HG03196 (cell line): ENCODE results near the gene IL20RA.

Experiments
- ATAC-seq: cut with Tn5 transposase; IDR thresholded peaks from one replicate; pipeline ENCODE4 v1.9.1; 2021; ENCODE audit not compliant: unreplicated experiment

Gene IL20RA

DNA sequence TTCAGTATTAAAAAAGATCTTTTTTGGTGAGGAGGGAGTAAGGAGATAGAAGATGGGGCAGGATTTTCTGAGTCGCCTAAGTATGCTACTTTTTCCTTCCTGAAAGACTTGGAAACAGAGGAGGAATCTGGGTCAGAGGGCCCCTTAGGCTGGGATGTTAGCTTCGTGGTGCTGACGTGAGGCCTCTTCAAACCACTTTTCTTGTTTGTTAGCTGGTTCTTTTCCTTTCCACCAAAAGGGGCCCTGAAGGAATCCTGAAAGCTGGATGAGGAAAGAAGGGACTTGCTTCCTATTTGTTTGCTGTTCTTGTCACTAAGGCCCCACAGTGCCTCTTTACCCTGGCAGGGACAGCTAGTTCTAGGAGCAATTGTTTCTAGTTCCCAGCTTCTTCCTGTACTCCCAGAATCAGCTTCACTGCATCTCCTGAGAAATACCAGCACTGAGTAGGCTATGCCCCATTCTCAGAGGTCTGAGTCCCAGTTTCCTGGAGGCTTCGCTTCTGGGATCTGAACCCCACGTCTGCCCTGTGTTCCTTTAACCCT, 2.2 kb upstream of the IL20RA start:
- ATAC-seq: no peak

DNA sequence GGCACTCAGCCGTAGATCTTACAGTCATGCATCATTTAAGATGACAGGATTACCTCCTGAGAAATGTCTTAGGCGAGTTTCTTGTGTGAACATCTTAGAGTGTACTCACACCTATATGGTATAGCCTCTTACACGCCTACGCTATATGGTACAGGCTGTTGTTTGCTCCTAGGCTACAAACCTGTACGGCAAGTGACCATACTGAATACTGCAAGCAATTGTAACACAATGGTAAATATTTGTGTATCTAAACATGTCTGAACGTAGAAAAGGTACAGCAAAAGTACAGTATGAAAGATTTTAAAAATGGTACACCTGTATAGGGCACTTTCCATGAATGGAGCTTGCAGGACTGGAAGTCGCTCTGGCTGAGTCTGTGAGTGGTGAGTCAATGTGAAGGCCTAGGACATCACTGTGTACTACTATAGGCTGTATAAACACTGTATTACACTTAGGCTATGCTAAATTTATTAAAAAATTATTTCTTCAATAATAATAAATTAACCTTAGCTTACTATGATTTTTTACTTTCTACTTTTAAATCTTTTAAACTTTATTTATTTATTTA, 541 bp upstream of the IL20RA start:
- ATAC-seq: no peak

DNA sequence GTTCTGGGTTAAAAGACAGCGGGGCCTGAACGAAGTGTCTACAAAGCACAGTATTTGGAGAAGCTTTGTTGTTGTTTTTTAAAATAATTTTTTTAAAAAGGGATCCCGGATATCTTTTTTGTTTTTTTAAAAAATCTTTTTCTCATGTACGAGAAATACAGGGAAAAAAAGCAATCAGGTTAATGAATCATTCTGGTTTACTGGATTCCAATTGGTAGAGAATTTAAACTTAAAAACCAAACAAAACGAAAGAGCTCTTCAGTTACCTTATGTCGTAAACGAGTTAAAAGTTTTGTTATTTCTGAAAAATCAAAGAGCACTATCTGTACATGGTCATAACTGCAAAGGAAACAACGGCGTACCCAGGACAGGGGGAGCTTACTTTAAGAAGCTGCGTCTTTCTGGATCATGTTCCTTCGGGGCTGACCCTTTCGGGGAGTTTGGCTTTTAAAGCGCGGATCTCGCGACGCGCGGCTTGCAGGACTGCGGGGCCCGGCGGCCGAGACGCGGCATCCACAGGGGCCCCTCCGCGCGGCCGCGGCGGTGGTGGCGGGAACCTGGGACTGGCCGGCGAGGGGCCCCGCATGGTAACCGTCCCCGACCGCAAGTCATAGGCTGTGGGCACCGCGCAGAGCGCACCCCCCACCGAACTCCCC, 927 bp downstream of the IL20RA start:
- no peak for ATAC-seq

DNA sequence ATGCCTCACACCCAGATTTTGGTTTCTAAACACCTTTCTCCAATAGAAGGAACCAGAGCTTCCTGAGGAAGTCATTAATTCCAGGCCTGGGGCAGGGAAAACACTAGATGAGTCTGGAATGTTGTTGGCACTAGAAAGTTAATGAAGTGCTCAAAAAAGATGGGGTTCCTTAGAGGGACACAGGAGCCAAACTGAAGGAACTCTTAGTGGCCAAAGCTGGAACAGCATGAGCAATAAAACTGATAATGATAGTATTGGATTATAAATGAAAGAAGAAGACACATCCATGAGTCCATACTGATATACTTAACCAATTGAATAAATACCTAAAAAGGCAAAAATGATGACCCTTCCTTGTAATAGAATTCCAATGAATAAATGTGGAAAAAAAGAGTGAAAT, 4.4 kb downstream of the IL20RA start:
- ATAC-seq: no peak

DNA sequence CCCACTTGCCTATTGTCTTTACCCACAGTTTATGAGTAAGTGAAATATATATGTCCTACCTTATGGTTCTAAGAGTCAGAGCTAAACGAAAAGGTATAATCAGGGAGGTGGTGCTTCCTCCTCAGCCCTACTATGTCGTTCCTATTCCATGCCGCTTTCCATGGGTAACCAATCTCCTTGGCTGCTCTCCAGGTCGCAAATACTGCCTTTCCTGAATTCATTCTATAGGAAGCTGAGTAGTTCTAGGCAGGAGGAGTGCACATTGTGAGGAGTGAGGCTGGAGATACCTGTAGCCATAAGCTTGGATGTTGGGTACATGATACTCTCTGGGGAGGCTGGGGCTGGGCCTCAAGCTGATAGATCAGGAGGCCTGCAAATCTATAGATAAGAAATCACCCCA, 5.8 kb downstream of the IL20RA start:
- no peak for ATAC-seq

DNA sequence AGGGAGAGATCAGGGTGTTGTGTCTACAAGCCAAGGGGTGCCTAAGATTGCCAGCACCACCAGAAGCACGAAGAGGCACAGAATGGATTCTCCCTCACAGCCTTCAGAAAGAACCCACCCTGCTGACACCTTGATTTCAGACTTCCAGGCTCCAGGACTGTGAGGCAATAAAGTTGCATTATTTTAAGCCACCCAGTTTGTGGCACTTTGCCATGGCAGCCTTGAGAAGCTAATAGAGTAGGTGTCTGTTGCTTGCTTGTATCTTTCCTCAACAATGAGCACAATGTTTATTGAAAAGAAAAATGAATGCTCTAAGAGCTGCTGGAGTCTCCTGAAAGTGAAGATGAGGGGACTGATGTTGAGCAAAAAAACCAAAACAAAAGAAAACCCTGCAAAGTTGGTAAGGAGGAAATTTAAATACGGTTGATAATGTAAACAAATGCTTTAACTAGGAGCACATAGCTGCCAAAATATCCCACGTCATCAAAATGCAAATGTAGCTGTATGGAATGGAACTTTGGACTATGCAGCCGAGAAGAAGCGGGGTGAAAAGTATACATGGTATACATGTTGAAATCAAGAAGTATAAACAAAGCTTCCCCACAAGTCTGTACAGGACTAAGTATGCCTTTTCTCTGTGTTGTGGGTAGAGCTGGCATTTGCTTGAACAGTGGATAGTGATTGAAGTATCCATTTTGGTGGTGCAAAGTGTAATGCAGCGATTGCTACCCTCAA, 8.0 kb downstream of the IL20RA start:
- ATAC-seq: no peak

DNA sequence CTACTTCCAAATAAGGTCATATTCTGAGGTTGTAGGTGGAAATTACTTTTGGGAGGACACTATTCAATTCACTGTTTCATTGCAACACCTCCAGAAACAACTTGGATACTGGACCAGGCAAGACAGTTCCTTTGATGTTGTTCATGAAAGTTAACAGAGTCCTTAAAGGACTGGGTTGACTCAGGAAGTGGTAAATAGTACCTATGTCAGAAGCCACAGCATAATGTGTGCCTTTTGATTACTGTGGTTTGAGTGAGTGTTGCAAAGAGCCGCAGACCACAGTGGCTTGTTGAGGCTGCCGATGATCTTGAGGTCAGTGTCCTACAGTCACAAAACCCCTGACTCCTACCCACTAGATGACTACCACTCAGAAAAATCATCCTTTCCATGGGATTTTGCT, 10.9 kb downstream of the IL20RA start:
- ATAC-seq: peak; percentile 94

DNA sequence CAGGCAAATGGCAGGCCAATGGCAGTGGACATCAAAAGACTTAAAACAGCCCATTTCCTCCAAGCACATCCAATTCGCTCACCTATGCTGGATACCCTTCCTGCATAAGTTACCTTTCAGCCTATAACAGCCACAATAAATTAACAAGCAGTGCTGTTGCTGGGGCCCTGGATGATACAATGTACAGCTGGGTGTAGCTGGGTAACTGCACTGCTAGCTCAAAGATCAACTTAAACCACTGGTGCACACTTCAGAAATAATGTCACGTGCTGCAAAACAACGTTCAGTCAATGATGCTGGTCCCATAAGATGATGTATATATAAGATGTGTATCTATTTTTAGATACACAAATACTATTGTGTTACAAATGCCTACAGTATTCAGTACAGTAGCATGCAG, 13.6 kb downstream of the IL20RA start:
- ATAC-seq: no peak

DNA sequence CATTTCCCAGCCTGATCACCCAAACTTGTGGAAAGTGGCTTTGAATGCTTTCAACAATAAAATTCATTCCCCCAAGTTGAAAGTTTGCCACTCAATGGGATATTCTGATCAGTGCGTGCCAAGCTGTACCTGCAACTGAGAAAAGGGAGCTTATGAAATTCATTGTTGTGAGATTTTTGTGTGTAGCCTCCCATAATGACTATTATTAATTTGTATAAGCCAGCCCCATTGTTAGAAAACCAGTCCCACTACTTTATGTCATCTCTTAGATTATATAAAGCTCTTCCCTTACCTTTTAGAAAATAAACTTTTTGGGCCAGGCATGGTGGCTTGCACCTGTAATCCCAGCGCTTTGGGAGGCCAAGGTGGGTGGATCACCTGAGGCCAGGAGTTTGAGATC, 15.9 kb downstream of the IL20RA start:
- no peak for ATAC-seq

DNA sequence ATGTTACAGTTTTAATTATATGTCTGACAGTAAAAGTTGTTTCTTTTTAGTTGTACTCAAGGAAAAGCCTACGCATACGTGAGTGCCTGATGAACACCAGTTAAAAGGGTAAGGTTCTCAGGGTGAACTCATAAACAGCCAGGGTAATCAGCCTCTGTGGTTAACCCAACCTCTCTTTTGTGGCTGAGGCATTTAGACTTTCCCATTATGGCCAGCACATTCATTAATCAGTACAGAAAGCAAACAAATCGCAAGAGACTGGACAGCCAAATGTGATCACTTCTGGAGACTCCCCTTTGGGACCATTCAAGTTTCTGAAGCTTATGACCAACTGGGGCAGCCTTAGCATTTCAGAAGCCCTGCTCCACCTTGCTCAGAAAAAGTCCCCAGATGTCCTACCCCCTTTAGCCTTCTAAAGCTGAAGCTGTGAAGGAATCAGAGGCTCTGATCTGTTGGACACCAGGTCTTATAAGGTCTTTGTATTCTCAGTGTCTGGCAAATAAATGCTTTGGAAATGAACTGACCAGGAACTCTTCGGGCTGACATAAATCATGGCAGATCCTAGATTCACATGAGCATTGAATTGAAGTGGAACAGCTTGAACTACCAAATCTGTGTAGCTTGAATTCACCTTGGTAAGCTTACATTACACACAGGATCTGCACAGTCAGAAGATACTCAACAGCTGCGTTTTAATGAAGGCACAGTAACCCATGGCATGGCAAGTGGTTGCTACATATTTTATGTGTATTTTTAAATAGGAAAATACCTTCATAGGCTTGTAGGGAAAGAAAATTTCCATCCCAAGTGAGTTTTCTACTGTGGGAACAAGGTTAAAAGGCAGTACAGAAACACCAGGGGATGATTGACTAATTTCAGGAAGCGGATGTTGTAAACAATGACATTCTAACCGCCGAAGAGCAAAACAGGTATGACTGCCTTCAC, 18.7 kb downstream of the IL20RA start:
- no peak for ATAC-seq

DNA sequence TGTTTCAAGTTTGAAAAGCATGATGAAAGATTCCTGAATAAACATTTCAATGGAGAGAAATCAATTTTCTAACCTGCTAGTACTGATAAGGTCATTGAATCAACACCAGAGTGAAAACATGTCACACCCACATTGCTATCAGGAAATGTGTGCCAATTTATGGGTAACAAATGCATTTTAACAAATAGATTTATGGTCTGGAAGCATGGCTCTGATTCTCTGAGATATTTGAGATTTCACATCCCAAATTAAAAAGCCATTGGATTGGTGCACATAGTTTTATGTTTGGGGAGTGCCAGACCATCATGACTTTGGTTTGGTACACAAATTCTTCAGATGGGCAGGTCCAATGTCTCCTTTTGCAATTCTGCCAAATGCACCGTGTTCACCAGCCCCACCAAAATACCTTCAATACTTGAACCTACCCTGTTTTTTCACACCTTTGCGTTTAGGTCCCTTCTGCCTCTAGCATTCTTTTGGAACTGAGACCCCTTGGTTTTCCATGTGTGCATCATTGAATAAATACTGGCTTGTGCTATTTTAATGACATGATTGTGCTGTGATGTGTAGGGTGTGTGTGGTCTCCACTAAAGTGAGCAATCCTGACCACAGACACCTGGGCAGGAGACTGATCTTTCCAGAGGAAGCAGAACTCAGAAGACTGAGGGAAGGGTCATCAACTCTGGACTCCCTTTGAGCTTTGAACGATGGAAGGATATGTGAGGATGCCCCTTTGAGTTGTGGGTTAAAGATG, 20.4 kb downstream of the IL20RA start:
- ATAC-seq: no peak

DNA sequence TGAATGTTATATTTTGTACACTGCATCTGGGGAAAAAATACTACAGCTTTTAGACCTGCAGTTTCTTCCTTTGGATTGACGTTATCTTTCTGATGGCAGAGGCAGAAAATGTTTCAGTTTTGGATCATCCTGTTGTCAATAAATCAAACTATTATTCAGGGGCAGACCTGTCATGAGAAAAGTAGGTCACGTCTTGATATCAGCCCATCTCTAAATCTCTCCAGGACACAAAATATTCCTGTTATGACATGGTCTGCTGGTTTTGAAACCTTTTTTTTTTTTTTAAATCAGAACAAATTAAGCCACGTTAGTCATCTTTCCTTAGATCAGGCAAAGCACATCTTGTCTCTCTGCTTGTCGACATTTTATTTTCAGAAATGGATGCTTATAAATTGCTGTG, 24.0 kb downstream of the IL20RA start:
- no peak for ATAC-seq

DNA sequence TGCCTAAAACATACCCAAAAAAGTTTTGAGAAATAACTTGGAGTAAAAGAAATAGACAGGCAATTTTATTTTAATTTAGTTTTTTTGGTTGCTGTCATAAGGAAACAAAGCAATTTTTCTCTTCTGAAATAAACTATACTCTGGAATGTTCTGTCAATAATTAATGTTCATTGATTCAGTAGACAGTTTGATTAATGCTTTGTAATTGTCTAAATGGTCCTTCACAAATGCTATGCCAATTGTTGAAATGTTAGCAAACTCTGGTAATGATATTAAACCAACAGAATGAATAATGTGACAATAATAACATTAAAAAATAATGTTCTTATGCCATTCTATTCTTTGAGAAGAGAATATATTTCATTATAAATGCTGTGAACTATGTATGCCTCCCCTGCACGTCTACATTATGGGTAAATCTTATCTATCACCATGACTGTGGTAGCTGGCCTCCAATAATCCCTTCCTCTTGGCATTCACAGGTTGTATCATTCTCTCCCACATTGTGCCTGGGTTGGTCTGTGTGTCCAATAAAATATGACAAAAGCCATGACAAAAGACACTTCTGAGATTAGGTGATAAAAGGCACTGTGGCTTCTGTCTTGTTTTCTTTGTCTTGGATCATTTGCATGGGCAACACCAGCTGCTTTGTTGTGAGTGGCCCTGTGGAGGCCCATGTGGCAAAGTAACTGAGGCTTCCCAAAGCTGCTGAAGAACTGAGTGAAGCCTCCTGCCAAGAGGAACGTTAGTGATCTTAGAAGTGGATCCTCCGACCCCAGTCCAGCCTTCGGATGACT, 25.1 kb downstream of the IL20RA start:
- no peak for ATAC-seq

DNA sequence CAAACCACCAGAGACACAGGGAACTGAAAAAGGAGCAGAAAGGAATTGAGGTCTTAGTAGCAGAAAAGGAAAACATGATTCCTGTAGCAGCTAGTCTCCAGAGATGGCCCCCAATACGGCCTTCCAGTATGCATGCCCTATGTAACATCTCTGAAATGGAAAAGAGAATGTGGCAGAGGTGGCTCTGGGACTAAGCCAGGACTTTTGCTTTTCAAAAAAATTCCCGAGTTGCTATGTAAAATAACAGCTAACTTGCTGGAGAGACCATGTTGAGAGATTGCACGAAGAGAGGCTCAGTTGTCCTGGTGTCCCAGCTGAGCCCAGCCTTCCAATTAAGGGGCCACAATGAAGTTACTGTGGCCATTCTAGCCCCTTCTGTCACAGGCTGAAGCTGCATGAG, 27.7 kb downstream of the IL20RA start:
- ATAC-seq: no peak

DNA sequence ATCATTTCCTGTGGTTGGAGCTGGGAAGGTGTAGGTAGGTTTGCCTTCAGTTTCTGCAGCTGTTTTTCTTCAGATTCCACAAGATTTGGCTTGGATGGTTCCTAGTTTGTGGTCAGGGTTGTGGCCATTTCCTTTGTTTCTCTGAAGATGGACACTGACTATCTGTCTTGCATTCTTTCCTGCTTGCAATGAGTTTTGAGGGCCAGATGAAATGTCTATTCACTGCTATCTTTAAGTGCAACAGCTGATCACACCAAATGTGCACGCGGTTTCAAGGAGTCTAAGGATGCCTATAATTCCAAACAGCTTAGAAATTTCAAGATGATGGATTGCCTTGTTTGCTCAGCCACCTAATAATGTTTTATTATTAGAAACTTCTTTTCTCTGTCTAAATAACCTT, 28.4 kb downstream of the IL20RA start:
- ATAC-seq: no peak

DNA sequence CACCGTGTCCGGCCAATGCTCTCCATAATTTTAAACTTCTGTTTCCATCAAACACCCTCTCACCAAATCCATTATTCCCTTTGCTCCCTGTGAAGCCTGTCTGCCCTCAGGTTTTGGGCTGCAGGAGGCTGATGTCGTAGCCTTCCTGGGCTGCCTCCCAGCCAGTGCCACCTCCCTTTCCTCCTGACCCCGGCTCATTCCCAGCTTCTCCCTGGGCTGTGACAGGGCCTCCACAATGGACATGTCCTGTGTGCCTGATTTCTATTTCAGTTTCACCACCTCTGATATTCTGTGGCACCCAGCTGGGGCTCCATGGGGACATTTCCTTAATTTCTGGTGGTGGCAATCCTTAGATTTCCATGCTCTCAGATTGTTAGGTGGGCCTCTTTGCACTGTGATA, 28.8 kb downstream of the IL20RA start:
- no peak for ATAC-seq

DNA sequence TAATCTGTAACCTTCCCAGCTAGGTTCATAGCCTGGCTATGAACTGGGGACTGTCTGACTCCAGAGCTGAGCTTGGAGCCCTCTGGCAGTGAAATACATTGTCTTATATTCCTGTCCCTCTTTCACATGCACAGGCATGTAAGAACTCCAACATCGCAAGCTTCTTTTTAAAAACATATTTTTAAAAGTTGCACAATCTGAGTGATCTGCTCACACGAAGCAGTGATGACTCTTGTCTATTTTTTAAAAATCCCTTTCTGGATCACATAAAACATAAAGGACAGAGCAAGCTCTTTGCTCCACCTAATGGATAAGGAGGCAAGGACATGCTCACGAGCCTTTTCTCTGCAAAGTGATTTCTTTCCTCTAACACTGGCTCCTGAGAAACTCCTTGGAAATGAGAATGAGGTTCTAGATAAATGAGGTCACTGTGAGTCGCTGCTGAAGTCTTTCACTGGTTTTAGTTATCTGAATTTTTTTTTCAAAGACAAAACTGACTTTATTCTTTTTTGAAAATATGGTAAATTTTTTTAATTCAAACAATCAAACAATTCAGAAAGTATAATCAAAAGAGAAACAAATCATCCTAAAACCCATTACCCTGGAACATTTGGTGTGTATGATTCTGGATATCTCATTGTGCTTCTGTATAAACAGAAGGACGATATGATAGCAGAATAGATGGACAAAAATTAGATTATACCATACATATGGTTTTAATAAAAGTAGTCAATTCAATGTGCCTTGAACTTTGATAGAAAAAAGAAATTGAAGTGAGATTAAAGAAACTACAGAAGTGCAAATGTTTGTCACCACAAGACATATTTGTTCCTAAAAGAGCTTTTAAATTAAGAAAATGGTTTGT, 30.8 kb downstream of the IL20RA start:
- ATAC-seq: no peak

DNA sequence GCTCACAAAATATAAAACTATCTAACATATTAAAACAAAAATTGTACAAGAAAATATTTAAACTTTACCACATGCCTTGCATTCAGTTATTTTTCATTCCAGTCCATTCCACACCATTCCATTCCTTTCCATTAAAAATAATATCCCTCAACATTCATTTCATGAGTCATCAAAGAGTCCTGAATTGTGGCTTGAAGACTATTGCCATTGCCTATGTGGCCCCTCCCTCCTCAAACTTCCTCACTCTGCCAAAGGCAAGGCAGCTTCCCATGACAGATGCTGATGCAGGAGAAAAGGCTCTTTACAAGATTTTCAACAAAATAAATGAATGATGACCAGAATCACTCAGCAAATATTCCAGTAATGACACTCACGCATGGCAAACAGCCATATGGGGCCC, 31.7 kb downstream of the IL20RA start:
- ATAC-seq: no peak

DNA sequence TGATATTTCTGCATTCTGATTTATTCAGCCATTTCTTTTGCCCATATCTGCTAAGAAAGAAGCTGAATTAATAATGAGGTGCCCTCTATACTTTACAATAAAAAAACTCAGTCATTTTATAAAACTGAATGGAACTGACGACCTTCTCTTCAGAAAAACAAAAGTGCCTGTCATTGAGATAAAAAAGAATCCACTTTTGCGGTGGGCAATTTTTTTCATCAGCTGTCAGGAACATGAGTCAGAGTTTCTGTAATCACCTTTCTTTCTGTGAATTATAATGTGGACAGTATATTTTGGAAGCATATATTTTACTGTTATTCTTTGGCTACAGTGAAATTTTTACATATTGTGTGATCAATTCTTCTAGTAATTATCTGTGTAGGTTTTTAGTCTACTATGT, 33.4 kb downstream of the IL20RA start:
- no peak for ATAC-seq
